Activated CD4-positive, alpha-beta memory T cell treated with anti-CD3 and anti-CD28 coated beads for 36 hours (primary cell): ENCODE measurements around the gene TMEM107. TPM values are rescaled to one million over a fixed set of nuclear protein-coding genes. Genes with fewer than 3 reads are reported as not detected.

Source experiments
- CTCF ChIA-PET: fragments of 350-600 bp; sonication (Branson Sonifier 250); formaldehyde crosslinking; loops from one replicate; lab custom pipeline; 2021; ENCODE audit warnings: antibody characterized with exemption, inconsistent platforms; lab: Charles Lee
- POLR2A ChIA-PET: fragments of 350-600 bp; sonication (Branson Sonifier 250); formaldehyde crosslinking; loops from one replicate; lab custom pipeline; 2021; ENCODE audit warnings: antibody characterized with exemption; lab: Charles Lee
- DNase-seq: peaks from one replicate; pipeline ENCODE4 v3.0.0-alpha.2; 2020
- H3K27ac Mint-ChIP-seq: one replicate; pipeline ENCODE4 v1.8.0; 2021; ENCODE audit warnings: mixed read lengths
- H3K27me3 Mint-ChIP-seq: one replicate; pipeline ENCODE4 v1.8.0; 2021; ENCODE audit warnings: mixed read lengths
- H3K36me3 Mint-ChIP-seq: one replicate; pipeline ENCODE4 v1.8.0; 2021; ENCODE audit warnings: mixed read lengths
- H3K4me1 Mint-ChIP-seq: one replicate; pipeline ENCODE4 v1.8.0; 2021; ENCODE audit warnings: low read depth, mixed read lengths
- H3K4me3 Mint-ChIP-seq: one replicate; pipeline ENCODE4 v1.8.0; 2021; ENCODE audit warnings: mild to moderate bottlenecking, mixed read lengths
- H3K9me3 Mint-ChIP-seq: one replicate; pipeline ENCODE4 v1.8.0; 2021; ENCODE audit warnings: mixed read lengths
- intact Hi-C: fragments of 100-400 bp; cut with micrococcal nuclease; formaldehyde crosslinking; loops from one replicate; pipeline ENCODE4 v1.15.1; 2023
- total RNA-seq, 2 experiments: library from RNA; stranded (reverse); gene quantifications; one replicate each; pipeline ENCODE4 v1.2.3, GENCODE V29; 2021

Gene TMEM107
- total RNA-seq, 2 experiments from 2014 or later: 32.6 to 35.3 TPM

DNA sequence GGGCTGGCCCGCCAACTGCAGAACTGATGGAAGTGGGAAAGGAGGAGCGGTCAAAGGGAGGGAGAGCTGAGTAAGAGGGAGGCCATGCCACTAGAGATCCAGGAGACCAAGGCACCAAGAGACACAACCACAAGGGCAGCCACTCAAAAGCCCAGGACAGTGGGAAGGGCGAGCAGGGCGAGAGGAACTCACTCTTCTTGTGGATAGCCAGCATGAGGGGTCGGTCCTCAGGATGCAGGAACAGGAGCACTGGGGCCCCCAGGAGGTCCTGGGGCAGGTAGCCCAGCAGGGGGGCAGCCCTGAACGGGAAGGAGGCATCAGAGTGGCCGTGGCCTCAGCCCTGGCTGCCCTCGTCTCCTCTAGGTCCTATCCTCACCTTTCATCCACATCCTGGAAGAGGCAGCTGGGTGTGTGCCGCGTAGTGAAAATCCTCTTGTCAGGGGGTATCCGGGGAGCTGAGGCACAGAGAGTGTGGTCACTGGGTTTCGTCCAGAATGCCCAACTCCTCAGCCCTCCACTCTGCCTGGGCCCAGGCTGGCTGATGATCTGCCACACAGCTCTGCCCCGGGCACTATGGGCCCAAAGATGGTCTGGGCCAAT lies 28.3 kb downstream of the TMEM107 start:
- no peak overlapping the region for H3K27ac Mint-ChIP-seq
- intact Hi-C loops: no loop called here
- ChIA-PET POLR2A (no interaction called here), CTCF (interaction anchor here (1.2 kb wide), 1 partner anchor 9 kb away, joined by 5 read pairs; no protein-coding TSS in a partner anchor)
- H3K36me3 Mint-ChIP-seq: peaks cover 36% of the 10 kb centered on the region
- no peaks in the 10 kb centered on the region for H3K9me3 Mint-ChIP-seq
- peaks cover 9% of the 10 kb centered on the region for H3K4me1 Mint-ChIP-seq
- no peak for DNase-seq
- H3K27me3 Mint-ChIP-seq: no peaks in the 10 kb centered on the region
- no peak overlapping the region for H3K4me3 Mint-ChIP-seq

- peaks cover 36% of the 10 kb centered on the region for H3K36me3 Mint-ChIP-seq
- H3K9me3 Mint-ChIP-seq: no peaks in the 10 kb centered on the region
- DNase-seq: no peak
- H3K4me1 Mint-ChIP-seq: peaks cover 3% of the 10 kb centered on the region
- POLR2A ChIA-PET: no interaction called here
- CTCF ChIA-PET: interaction anchor here (1.2 kb wide), 1 partner anchor 8 kb away, joined by 5 read pairs; no protein-coding TSS in a partner anchor
- intact Hi-C loops: no loop called here
- no peak overlapping the region for H3K27ac Mint-ChIP-seq
- H3K4me3 Mint-ChIP-seq: no peak overlapping the region
- no peaks in the 10 kb centered on the region for H3K27me3 Mint-ChIP-seq
Observed at GRCh38 chr17:8147141-8147804, 28.9 kb downstream of the TMEM107 start.

DNA sequence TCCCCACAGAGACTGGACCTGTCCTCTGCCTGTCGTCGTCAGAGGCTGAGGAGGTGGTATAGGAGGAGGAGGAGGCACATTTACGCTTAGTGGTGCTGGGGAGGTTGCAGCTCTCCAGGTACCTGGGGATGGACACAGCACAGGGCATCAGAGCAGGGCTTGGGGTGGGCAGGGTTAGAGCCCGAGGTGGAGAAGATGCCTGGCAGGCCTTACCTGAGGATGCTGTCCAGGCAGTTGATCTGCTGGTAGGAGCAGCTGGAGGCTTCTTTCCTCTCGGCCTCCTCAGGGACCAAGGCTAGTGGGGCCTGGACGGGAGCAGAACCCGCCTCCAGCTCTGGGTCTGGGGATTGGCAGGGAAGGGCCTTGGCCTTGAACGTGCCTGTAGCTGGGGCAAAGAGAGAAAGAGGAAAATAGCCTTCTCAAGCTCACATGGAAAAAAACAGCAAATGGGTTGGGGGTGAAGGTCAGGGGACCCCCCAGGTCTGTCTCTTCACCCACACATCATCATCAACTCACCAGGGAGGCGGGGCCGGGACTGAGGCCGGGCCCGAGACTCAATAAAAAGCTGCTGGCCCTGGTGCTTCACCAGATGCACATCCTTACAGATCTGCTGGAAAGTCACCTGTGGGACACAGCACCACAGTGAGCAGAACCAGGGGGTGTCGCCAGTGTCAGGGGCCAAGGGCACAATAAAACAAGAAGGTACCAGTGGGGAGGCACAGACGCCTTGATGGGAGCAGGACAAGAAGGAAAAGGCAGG lies 29.6 kb downstream of the TMEM107 start:
- POLR2A ChIA-PET: no interaction called here
- H3K4me3 Mint-ChIP-seq: no peak overlapping the region
- no peaks in the 10 kb centered on the region for H3K9me3 Mint-ChIP-seq
- H3K36me3 Mint-ChIP-seq: peaks cover 37% of the 10 kb centered on the region
- no peak for DNase-seq
- H3K4me1 Mint-ChIP-seq: peaks cover 3% of the 10 kb centered on the region
- intact Hi-C loops: no loop called here
- no peaks in the 10 kb centered on the region for H3K27me3 Mint-ChIP-seq
- CTCF ChIA-PET: interaction anchor here (0.6 kb wide), 1 partner anchor 27 kb away, joined by 3 read pairs; no protein-coding TSS in a partner anchor
- no peak overlapping the region for H3K27ac Mint-ChIP-seq

GRCh38 chr17:8145811-8146210 lies 30.4 kb downstream of the TMEM107 start:
- intact Hi-C loops: no loop called here
- Mint-ChIP-seq H3K4me1 (peaks cover 3% of the 10 kb centered on the region), H3K27me3 (no peaks in the 10 kb centered on the region), H3K4me3 (no peak overlapping the region), H3K9me3 (no peaks in the 10 kb centered on the region), H3K36me3 (peaks cover 44% of the 10 kb centered on the region), H3K27ac (no peak overlapping the region)
- DNase-seq: no peak
- POLR2A ChIA-PET: interaction anchor here (1.4 kb wide), 1 partner anchor 11 kb away, joined by 3 read pairs; no protein-coding TSS in a partner anchor
- CTCF ChIA-PET: no interaction called here

GRCh38 chr17:8144401-8145231 lies 31.6 kb downstream of the TMEM107 start:
- H3K27ac Mint-ChIP-seq: no peak overlapping the region
- no peaks in the 10 kb centered on the region for H3K4me1 Mint-ChIP-seq
- no peak for DNase-seq
- CTCF ChIA-PET: interaction anchor here (1.3 to 1.5 kb wide), 2 partner anchors 26 to 50 kb away, joined by 3 to 5 read pairs; no protein-coding TSS in a partner anchor
- no peak overlapping the region for H3K4me3 Mint-ChIP-seq
- H3K9me3 Mint-ChIP-seq: no peaks in the 10 kb centered on the region
- no peaks in the 10 kb centered on the region for H3K27me3 Mint-ChIP-seq
- H3K36me3 Mint-ChIP-seq: peaks cover 45% of the 10 kb centered on the region
- POLR2A ChIA-PET: interaction anchor here (1.4 kb wide), 1 partner anchor 12 kb away, joined by 3 read pairs; no protein-coding TSS in a partner anchor
- intact Hi-C loops: no loop called here

DNA sequence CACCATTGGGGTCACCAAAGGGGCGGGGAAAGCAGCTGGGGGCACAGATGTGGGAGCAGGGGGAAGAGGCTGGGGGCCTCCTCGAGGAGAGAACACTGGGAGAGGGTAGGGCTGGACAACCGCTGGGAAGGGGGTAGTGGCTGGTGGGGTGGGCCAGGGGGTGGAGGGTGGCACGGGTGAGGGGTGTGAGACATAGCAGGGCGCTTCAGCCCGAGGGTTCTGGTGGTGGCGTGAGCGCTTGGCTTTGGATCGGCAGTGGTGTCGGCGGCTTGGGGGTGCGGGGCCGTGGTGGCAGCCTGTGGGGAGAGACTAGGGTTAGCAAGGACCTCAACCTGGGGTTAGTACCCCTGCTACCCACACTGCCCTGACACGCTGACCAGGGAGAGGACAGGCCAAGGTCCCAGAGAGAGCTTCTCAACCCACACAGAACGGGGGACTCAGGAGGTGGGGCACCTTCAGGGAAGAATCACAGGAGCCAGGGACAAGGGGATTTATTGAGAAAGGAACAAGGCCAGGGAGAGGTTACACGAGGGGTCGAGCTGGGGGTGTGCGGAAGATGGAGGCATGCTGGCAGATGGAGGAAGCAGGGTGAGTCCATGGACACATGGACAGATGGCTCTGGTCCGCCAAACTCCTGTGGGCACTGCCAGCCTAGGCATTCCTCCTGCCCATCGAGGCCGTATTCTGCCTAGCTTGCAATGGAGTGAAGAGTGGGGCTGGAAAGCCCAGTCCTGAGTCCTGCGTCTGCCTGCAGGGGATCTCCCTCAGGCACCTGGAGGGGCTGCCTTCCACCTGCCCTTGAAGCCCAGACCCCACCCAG lies 32.4 kb downstream of the TMEM107 start:
- H3K4me1 Mint-ChIP-seq: no peaks in the 10 kb centered on the region
- CTCF ChIA-PET: interaction anchor here (1.0 to 1.5 kb wide), 3 partner anchors 13 to 49 kb away, joined by 3 to 5 read pairs (median 3); no protein-coding TSS in a partner anchor
- intact Hi-C loops: no loop called here
- no peak for DNase-seq
- POLR2A ChIA-PET: interaction anchor here (1.0 to 1.7 kb wide), 2 partner anchors 9 to 30 kb away, joined by 3 to 5 read pairs; partner anchors contain the start of gene PER1
- H3K36me3 Mint-ChIP-seq: peaks cover 45% of the 10 kb centered on the region
- no peak overlapping the region for H3K4me3 Mint-ChIP-seq
- peaks cover 1% of the 10 kb centered on the region for H3K27me3 Mint-ChIP-seq
- H3K27ac Mint-ChIP-seq: no peak overlapping the region
- no peaks in the 10 kb centered on the region for H3K9me3 Mint-ChIP-seq

DNA sequence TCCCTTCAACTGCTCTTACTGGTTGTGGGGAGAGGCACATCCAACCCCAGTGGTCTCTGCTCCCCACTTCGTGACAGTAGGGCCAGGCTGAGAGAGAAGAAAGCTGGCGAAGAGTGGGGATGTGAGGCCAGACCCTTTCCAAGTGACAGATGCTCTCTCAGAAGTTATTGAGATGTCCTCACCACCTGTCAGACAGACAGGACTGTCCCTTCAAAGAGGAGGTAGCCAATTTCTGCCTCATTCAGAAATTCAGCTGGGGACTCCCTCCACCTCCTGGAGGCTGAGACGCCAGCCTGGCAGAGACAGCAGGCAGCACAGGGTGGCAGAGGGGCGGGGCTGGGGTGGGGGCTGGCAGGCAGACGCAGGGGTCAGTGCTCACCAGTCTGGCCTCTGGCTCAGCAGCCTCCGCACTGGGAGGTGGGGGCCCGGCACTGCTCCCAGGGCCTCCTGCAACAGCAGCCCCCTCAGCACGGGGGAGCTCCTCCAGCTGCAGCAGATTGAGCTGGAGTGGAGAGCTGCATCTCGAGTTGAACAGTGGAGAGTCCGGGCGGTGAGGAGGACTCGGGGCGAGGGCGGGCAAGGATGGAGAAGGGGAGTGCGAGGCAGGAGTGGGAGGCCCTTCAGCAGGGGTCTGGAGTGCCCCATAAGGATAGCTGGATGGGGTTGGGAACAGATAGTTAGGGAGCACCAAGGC lies 33.1 kb downstream of the TMEM107 start:
- H3K27ac Mint-ChIP-seq: no peak overlapping the region
- DNase-seq: no peak
- no peaks in the 10 kb centered on the region for H3K9me3 Mint-ChIP-seq
- H3K27me3 Mint-ChIP-seq: peaks cover 1% of the 10 kb centered on the region
- peaks cover 39% of the 10 kb centered on the region for H3K36me3 Mint-ChIP-seq
- H3K4me3 Mint-ChIP-seq: no peak overlapping the region
- ChIA-PET POLR2A (interaction anchor here (1.0 to 1.7 kb wide), 2 partner anchors 9 to 30 kb away, joined by 3 to 5 read pairs; partner anchors contain the start of gene PER1), CTCF (interaction anchor here (1.0 to 1.3 kb wide), 2 partner anchors 14 to 24 kb away, joined by 3 read pairs; no protein-coding TSS in a partner anchor)
- intact Hi-C loops: no loop called here
- H3K4me1 Mint-ChIP-seq: no peaks in the 10 kb centered on the region

DNA sequence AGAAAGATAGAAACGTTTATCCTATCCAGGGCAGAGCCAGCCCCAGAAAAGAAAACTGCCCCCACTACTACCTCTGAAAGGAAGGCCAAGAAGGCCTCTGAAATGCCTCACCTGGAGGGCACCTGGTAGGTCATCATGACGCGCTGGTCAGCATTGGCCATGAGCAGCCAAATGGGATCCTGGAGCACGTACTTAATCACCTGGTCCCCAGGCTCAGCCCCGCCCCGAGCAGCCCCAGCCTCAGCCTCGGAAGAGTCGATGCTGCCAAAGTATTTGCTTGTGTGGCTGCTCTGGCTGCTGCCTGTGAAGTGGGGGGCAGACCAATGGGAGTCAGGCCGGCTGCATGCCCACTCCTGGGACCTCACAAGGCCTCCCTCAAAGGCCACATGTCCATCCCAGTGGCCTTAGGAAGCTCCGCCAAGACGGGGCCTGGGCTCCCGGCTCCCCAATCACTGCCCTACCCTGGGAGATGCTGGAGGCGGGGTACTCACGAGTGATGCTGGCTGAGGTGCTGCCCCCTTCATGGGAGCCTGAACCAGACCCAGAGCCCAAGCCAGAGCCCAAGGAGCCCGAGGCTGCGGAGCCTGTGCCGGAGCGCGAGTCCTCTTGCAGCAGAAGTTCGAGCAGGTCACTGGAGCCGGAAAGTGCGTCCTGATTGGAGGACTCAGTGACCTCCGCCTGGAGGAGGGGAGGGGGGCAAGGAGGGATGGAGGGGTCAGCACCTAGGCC lies 33.9 kb downstream of the TMEM107 start:
- POLR2A ChIA-PET: interaction anchor here (1.7 to 3.8 kb wide), 2 partner anchors 10 to 31 kb away, joined by 5 to 34 read pairs; partner anchors contain the start of gene PER1
- no peak for DNase-seq
- Mint-ChIP-seq H3K4me1 (no peaks in the 10 kb centered on the region), H3K4me3 (no peak overlapping the region), H3K9me3 (no peaks in the 10 kb centered on the region), H3K27me3 (peaks cover 1% of the 10 kb centered on the region), H3K36me3 (peaks cover 35% of the 10 kb centered on the region), H3K27ac (no peak overlapping the region)
- intact Hi-C loops: no loop called here
- CTCF ChIA-PET: no interaction called here

DNA sequence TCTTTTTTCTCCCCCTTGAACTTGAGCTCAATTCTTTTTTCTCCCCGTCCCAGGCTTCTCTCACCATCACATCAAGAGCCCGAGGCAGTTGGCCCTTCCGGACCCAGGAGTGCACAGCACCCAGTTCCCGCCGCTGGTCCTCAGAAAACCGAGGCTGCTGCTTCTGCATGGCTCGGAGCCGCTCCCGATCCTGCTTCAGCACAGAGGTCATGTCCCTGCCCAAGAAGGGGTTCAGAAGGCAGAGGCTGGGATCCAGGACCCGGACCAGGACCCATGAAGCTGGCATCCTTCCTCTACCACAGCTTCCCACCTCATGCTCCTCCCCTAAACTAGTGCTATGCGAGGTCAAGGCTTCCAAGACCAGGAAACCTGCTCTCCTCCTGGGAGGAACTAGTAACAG lies 34.4 kb downstream of the TMEM107 start:
- H3K36me3 Mint-ChIP-seq: peaks cover 31% of the 10 kb centered on the region
- peaks cover 1% of the 10 kb centered on the region for H3K4me1 Mint-ChIP-seq
- no peak overlapping the region for H3K4me3 Mint-ChIP-seq
- peaks cover 1% of the 10 kb centered on the region for H3K27me3 Mint-ChIP-seq
- no peak overlapping the region for H3K27ac Mint-ChIP-seq
- ChIA-PET POLR2A (interaction anchor here (1.3 to 3.8 kb wide), 3 partner anchors 10 to 32 kb away, joined by 3 to 34 read pairs (median 5); partner anchors contain the start of gene PER1), CTCF (interaction anchor here (1.7 to 2.9 kb wide), 2 partner anchors 23 to 31 kb away, joined by 6 to 8 read pairs; no protein-coding TSS in a partner anchor)
- no peaks in the 10 kb centered on the region for H3K9me3 Mint-ChIP-seq
- no peak for DNase-seq
- intact Hi-C loops: no loop called here
